ENCODE measurements around the gene ATP6V0E1.

DNA sequence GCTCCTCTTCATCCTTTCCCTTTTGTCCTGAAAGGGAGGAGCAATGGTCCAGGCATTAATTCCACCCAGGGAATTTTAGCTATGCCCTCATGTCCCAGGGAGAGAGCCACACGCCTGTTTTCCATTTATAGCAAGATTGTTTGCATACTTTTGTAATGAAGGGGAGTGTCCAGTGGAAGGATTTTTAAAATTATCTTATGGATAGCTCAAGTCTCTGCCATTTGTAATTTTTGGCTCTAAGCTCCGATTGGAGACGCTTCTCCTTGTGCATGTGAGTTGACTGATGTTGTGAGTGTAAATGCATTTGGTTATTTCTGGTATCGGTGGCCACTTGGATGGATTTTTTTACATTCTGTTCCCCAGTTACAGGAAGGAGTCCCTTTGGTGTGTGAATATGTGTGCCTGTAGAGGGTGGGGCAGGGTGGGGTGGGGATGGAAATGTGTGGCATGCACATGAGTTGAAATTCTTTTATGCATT is 31.5 kb upstream of the ATP6V0E1 start:
- TF ChIP-seq TBP (IDR thresholded peaks at IDR 0.05; ENCODE audit: low read depth, low read length) = no peak
- no peak for TF ChIP-seq CTCF (IDR thresholded peaks at IDR 0.05; ENCODE audit: control extremely low read depth in 1 of 3, insufficient read depth in 1 of 3, low read depth in 1 of 3, low read length in 3 of 3)
- no peak for TF ChIP-seq RAD21 (IDR thresholded peaks at IDR 0.05 in 1 of 2, conservative IDR thresholded peaks at IDR 0.05 in 1 of 2; ENCODE audit: low read depth in 2 of 2, low read length in 2 of 2)
- no peak for TF ChIP-seq CBX5 (IDR thresholded peaks at IDR 0.05; ENCODE audit: low read depth, low read length)
- no peak for TF ChIP-seq RNF2 (IDR thresholded peaks at IDR 0.05; ENCODE audit: borderline replicate concordance, low read depth, low read length, missing control alignments, poor library complexity, severe bottlenecking)
- TF ChIP-seq EZH2 (IDR thresholded peaks at IDR 0.05; ENCODE audit: low read depth, low read length, severe bottlenecking) = no peak
- TF ChIP-seq POLR2A (IDR thresholded peaks at IDR 0.05; ENCODE audit: control extremely low read depth in 1 of 2, low read depth in 2 of 2, low read length in 2 of 2) = no peak
- no peak for TF ChIP-seq SP4 (IDR thresholded peaks at IDR 0.05; ENCODE audit: low read length)
